Upper lobe of left lung (tissue), 4 donors: ENCODE measurements around the gene SLC25A42.

Source experiments
- CTCF ChIP-seq, 6 experiments: fragments of 450-650 bp in 4 of 6; fragments of 200-600 bp in 2 of 6; sonication (generic) in 2 of 6; IDR thresholded peaks; one replicate each; pipeline ENCODE4 v1.5.1; 2016 to 2019; ENCODE audit warnings: antibody characterized with exemption in 6 of 6
- EP300 ChIP-seq, 4 donors: sonication (generic); formaldehyde crosslinking; IDR thresholded peaks; one replicate each; pipeline ENCODE4 v1.5.1; 2017; ENCODE audit warnings: antibody characterized with exemption in 4 of 4, control low read depth in 2 of 4
- POLR2A ChIP-seq, 4 donors: fragments of 450-650 bp; IDR thresholded peaks; one replicate each; pipeline ENCODE4 v1.5.1; 2016 to 2017; ENCODE audit warnings: antibody characterized with exemption in 4 of 4, mild to moderate bottlenecking in 2 of 4
- POLR2AphosphoS5 ChIP-seq, 2 donors: sonication (generic); formaldehyde crosslinking; IDR thresholded peaks; one replicate each; pipeline ENCODE4 v1.5.1; 2017; ENCODE audit warnings: antibody characterized with exemption in 2 of 2

DNA sequence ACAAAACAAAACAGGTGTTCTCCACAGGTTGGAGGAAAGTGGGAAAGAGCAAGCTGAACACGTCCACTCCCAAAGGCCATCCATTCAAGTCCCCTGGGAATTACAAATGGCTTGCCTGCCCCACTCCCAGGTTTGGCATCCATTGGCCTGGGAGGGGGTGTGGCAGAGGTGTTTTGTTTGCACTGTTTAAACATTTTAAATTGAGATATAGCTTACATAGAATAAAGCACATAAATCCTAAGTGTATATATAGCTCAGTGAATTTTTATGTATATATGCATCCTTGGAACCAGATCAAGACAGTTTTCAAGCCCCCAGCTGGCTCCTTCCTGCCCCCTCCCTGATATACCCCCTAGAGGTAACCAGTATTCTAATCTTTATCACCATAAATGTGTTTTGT, 12.7 kb downstream of the SLC25A42 start:
- no peak for TF ChIP-seq CTCF (IDR thresholded peaks at IDR 0.05)
- no peak for TF ChIP-seq POLR2A (IDR thresholded peaks at IDR 0.05)
- no peak for TF ChIP-seq POLR2AphosphoS5 (IDR thresholded peaks at IDR 0.05)
- no peak for TF ChIP-seq EP300 (IDR thresholded peaks at IDR 0.05)
